Measurements from ENCODE around the gene MYBBP1A.

Gene MYBBP1A

DNA sequence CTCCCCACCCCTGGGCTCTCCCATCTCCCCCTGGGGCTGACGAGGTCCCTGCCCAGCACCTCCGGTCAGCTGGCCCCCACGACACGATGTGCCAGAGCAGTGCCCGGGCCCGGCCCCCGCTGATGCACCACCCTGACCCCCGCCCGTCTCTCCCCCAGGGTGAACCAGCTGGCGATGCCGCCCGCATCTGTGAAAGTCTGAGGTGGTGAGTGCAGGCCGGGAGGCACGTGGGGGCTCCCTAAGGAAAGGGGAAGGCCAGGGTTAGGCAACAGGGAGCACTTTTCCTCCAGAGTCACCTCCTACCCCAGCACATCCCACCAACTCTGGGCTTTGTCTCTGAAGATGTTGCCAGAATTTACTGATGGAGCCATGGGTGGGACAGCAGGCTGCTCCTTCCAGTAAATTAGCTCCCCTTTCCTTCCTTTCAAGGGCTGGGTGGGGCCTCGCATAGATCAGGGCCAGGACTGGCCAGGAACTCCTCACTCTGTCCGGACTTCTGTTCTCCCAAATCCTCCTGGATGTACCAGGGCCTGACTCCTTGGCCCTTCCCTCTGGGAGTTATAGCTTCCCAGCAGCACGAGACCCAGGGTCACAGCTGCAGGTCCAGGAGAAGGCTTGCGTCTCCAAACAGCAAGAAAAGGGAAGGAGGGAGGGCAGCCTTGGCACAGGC, 18.3 kb downstream of the MYBBP1A start:
- no peak for DNase-seq (ENCODE audit: low read depth)

DNA sequence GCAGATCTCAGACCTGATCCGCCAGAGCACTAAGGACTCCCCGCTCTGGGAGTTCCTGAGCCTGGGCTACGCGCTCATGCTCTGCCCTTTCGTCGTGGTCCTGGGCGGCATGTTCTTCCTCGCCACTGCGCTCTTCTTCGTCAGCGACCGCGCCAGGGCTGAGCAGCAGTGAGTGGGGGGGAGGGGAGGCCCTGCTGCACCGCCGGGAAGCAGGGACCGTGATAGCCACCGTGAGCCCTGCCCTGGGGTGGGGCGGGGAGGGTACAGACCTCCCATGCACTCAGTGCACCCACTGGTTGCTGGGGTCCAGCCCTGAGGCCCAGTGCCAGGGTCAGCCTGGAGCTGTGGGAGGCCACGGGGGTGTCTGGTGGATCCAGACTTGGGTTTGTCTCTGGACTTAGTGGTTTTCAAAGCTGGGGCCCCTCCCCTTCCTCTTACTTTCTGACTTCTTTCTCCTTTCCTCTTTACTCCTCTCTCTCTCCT, 18.9 kb downstream of the MYBBP1A start:
- DNase-seq (ENCODE audit: low read depth) = no peak

DNA sequence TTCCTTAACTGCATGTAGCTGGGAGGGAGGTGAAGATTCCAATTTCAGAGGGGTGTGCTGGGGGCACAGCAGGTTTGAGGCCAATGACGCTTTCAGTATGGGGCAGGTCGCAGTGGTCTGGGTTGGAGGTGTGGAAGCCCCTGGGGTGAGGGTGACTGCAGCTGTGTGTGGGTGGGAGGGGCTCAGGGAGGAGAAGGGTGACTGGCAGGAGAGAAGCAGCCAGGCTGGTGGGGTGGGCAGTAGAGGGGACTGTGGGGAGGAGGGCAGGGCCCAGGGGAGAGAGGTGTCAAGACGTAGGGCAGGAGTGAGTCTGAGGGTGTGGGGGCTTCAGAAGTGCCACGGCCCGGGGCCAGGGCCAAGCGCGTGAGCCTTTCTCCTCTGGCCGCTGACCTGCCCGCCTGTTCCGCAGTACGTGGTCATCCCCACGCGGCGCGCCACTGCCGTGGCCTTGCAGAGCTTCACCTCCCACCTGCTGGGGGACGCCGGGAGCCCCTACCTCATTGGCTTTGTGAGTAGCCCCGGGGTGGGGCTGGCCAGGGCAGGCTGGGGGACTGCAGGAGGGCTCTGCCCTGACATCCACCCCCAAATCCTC, 19.4 kb downstream of the MYBBP1A start:
- DNase-seq (ENCODE audit: low read depth) = no peak

DNA sequence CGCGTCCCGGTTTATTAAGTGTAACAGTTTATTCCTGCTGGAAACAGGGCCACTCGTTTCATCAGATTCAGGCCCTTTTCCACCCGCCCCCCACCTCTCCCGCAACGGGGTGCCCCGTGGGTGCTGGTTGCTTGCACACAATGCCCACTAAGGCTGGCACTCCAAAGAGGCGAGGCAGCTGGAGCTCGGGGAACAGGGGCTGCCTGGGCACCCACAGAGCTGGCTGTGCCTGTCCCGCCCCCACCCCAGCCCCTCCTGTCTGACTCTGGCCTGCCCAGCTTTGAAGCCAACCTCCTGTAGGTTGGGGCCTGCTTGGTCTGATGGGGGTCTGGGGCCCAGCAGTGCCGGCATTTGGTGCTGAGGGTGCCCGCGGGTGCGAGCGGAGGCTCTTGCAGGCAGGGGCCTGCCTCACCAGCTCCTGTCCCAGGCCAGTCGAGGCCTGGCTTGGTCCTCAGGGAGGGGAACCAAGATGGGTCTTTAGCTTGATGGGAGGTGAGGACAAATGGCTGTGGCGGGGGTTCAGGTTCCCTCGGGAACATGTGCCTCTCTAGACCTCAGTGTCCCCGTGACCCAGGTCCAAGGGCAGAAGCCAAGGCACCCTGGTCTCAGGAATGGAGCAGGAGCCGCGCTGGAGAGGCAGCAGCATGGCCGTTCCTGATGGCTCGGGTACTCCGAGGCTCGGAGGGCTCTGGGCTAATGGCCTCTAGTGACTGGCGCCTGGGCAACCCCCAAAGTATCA, 20.1 kb downstream of the MYBBP1A start:
- no peak for DNase-seq (ENCODE audit: low read depth)

DNA sequence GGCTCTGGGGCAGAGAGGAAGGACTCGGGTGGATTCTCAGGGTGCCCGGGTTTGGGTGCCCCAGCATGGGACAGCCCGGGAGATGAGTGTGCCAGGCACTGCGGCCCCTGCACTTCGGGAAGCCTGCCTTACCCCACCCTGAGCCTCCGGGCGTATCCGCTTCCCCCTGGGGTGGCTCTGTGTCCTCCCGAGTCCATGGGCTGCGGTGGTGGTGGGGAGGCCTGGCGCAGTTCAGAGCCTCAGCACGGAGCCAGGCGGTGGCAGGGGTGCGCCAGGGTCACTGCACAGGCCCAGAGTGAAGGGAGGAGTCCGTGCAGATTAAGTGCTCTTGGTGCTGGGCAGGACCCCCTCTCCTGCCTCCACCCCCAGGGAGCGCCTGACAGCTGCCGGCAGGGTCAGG, 20.7 kb downstream of the MYBBP1A start:
- no peak for DNase-seq (ENCODE audit: low read depth)

DNA sequence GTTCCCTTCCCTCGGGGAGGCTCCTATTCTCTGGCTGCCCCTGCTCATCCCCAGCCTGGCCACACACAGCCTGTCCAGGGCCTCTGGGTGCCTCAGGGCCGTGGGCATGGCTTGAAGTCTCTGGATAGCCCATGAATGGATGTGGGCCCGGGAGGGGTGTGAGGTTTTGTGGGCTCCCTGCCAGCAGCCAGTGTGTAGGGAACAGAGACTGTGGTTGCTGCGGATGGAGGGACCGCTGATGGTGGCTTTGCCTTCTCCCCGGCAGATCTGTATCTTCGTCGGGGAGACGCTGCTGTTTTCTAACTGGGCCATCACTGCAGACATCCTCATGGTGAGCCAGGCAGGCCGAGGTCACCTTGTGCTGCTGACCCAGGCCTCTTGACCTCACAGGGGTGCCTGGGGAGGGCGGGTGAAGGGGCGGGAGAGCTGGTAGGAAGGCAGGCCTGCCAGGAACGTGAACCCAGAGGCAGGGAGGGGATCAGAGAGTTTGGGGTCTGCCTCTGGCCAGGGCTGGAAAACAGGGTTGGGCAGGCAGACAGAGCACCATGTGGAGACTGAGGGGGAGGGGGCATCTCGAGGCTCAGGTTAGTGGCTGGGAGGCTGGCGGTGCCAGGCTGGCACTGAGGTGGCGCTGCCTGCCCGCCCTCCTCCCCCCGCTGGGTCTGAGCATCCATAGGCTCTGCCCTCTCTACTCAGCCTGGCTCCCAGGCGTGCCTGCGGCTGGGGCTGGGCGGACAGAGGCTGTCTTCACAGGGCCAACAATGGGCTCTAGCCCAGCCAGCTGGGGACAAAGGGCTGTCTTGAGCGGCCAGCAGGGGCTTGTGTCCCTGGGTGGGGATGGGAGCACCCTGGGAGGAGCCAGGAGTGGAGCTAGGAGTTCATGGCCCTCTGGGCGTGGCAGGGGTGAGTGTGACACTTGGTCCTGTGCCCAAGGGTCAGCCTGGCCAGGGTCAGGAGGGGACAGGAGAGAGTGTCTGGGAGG, 21.4 kb downstream of the MYBBP1A start:
- DNase-seq (ENCODE audit: low read depth) = no peak

DNA sequence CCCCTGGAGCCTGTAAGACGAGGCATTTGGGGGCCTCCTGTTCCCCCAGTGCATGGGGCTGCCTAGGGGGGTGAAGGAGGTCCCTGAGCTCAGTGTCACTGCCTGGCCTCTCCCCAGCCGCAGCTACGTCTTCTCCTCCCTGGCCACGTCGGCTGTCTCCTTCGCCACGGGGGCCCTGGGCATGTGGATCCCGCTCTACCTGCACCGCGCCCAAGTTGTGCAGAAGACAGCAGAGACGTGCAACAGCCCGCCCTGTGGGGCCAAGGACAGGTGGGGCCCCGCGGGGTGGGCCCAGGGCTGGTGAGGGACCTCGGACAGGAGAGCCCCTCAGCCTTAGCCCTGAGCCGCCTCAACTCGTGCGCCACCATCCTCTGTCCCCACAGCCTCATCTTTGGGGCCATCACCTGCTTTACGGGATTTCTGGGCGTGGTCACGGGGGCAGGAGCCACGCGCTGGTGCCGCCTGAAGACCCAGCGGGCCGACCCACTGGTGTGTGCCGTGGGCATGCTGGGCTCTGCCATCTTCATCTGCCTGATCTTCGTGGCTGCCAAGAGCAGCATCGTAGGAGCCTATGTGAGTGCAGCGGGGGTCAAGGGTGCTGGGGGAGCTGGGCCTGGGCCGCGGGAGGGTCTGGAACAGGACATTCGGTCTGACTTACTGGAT, 22.2 kb downstream of the MYBBP1A start:
- DNase-seq (ENCODE audit: low read depth) = no peak

DNA sequence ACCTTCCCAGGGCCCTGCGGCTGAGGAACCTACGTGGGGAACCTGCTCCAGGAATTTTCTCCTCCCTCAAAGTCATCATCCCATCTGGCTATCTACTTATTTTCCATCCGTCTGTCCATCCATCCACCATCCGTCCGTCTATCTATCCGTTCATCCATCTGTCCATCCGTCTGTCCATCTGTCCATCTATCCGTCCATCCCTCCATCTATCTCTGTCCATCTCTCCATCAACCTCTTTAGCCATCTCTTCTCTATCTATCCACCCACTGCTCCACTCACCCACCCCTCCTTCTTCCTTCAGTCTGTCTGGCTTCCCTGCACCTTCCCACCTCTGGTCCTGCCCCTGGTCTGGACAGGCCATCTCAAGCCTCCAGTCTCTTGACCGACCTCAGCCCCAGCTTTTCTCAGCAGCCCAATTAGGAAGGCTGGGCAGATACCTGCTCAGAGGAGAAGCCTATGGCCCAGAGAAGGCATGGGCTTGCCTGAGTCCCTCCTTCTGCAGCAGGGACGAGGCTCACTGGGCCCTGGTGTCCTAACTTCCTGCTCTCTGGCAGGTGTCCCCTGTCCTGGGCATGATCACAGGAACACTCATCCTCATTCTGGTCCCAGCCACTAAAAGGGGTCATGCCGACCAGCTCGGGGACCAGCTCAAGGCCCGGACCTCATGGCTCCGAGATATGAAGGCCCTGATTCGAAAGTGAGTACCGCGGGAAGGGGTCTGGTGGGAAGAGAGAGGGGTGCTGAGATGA, 23.0 kb downstream of the MYBBP1A start:
- no peak for DNase-seq (ENCODE audit: low read depth)

DNA sequence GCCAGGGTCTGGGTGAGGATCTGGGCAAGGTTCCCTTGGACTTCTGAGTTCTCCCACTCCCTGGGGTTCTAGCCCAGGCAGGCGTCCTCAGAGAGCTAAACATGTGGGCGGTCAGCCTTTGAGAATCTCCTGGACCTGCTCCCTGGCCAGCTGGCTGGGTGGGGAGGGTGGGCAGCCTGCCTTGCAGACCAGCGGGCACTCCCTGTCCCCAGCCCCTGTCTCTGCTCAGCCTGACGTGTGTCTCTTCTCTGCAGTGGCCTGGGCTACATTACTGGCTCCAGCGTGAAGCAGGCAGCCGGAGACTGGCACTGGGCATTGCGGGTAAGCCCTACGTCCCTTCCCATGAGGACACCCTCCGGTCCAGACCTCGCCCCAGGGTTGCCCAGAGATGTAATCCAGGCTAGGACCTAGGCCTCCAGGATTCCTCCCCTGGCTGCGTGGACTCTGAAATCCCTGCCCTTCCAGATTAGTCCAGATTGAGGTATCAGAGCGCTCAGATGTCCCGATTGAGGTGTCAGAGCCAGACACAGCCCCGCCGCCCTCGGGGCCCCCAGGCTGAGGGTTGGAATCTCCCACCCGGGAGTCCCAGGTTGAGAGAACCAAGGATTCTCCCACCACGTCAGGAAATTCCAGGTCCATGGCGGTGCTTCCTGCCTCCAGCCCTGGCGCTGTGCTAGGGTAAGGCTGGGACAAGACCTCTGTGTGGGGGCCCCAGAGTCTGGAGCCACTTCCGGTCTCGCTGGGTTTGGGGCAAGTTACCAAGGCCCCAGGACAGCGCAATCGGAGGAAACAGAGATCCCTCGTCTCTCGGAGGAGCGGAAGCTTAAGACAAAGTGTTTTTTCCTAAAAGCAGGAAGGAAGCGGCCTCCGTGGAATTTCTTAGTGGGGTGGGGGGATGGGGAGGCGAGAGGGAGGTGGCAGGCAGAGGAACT, 24.1 kb downstream of the MYBBP1A start:
- no peak for DNase-seq (ENCODE audit: low read depth)

DNA sequence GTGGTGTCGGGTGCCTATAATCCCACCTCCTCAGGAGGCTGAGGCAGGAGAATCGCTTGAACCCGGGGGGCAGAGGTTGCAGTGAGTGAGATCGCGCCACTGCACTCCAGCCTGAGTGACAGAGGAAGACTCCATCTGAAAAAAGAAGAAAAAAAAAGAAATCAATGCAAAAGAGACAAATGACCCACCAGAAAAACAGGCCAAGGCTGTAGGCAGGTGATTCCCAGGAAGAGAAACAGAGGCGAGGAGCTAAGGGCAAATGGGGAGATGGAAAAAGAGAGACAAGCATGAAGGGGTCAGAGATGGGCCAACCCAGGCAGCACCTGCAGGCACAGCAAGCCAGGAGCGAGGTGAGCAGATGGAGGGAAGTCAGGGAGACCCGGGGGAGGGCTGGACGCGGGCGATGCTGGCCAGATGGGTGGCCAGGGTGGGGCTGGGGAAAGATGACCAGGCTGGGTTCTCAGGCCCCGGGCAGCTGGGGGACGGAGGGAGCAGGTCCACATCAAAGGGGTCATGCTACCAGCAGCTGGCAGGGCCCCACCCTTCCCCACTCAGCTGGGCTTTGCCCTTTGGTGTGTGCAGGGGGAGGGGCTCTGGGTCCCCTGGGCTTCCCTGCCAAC, 25.5 kb downstream of the MYBBP1A start:
- no peak for DNase-seq (ENCODE audit: low read depth)

DNA sequence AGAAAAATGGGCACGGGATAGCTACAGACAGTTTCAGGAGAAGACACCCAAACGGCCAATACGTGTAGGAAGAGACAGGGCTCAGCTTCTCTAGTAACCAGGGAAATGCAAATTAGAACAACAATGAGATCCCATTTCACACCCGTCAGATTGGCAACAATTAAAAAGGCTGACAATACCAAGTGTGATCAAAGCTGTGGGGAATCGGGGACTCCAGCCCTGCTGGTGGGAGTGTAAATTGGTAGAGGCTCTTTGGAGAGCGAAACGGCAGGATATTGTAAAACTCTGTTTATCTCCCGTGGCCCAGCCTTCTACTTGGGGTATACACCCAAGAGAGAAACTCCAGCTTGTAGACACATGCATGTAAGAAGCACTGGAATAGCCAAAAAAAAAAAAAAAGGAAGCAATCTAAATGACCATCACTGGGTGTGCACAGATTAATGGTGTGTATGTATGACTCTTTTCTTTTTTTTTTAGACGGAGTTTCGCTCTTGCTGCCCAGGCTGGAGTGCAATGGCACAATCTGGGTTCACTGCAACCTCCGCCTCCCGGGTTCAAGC, 27.5 kb downstream of the MYBBP1A start:
- no peak for DNase-seq (ENCODE audit: low read depth)

DNA sequence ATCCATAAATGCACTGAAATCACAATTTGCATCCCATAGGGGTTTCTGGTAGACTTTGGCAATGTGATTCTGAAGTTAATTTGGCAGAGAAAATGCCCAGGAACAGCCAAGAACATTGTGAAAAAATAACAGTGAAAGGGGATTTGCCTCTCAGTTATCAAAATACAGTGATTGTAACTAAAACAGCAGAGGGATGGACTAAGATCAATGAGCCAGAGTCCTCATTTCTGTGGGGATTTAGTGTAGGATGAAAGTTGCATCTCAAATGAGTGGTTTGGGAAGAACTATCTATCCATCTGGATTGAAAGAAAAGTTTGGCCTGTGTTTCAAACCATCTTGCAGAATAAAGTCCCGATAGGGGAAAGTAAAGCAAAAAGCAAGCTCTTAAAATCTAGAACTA, 28.1 kb downstream of the MYBBP1A start:
- no peak for DNase-seq (ENCODE audit: low read depth)

DNA sequence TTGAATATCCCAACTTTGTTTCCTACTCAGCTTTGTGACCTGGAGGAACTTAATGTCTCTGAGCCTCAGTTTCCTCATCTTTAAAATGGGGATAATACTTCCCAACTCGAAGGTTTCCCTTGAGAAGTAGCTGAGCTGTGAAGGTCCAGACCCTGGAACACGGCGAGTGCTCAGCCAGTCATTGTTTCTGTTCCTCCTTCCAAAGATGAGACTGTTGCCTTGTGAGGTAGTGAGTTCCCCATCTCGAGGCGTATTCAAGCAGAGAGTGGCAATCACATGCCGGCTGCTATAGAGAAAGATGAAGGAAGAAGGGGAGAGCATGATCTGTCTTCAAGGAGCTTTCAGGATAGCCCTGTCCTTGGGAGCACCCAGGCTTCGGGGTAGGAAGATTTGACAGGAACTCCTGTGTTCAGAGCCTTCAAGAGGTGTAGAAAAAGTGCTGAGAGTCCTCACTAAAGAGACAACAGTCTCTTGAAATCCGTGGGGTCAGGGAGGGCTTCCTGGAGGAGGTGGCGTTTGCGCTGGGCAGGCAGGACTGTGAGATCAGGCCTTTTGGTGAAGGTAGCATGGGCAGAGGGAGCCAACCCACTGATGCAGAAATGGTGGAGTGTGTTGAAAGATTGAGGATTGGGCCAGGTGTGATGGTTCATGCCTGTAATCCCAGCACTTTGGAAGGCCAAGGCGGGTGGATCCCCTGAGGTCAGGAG, 29.3 kb downstream of the MYBBP1A start:
- DNase-seq (ENCODE audit: low read depth) = no peak

DNA sequence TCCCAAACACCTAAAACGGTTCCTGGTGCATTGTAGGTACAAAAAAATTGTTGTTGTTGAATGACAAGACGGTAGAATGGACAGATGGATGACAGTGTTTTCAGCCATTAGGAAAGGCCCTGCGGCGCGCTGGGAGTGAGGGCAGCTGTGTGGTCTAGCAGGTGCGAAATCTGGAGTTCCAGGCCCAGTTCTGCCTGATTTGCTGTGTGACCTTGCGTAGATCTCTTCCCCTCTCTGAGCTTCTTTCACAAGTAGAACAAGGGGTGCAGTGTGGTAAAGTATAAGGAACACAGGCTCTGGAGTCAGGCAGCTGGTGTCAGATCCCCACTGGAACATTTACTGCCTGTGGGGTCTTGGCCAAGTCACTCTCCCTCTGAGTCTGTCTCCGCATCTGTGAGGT, 31.2 kb downstream of the MYBBP1A start:
- DNase-seq (ENCODE audit: low read depth) = no peak

DNA sequence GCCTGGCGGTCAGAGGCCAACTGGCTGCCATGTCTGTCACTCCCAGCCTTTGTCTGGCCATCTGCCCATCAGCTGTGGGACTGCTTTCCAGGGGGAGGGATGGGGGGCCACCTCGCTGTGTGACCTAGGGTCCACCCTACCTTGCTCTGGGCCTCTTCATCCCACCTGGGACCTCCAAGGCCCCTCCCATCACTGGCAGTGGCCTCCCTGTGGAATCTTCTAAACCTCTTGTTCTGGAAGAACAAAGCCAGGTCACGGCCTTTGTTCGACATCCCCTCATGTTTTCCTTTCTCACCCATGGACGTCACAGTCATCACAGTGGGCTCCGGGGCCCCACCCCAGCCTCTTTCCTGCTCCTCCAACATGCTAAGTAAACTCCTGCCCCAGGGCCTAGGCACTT, 32.5 kb downstream of the MYBBP1A start:
- DNase-seq (ENCODE audit: low read depth) = no peak

DNA sequence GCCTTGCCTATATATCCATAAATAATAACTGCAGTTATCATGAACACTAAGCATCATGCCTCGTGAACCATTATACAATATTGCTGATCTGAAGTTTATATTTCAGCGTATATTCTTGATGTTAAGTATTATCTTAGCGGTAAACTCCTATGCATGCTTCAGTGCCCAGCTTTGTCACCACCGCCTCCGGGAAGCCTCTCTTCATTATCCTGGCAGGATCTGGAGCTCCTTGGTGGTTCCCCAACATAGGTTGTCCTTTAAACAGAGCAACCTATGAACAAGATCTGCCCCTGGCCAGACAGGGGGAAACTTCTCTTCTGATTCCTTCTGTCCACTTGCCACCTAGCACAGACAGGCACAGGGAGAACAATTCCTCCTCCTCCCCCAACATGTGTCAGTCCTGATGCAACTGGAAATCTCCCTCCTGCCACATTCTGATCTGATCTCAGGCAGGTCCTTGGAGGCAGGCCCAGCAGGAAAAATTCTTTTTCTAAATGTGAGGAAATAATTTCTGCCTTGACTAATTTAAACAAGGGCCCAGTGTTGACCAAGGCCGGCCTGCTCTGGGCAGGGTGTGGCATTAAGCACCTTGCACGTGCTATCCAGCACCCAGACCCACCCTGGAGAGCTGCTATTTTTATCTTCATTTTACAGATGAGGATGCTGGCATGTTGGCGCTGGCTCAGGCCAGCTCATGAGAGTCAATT, 34.1 kb downstream of the MYBBP1A start:
- DNase-seq (ENCODE audit: low read depth) = no peak

DNA sequence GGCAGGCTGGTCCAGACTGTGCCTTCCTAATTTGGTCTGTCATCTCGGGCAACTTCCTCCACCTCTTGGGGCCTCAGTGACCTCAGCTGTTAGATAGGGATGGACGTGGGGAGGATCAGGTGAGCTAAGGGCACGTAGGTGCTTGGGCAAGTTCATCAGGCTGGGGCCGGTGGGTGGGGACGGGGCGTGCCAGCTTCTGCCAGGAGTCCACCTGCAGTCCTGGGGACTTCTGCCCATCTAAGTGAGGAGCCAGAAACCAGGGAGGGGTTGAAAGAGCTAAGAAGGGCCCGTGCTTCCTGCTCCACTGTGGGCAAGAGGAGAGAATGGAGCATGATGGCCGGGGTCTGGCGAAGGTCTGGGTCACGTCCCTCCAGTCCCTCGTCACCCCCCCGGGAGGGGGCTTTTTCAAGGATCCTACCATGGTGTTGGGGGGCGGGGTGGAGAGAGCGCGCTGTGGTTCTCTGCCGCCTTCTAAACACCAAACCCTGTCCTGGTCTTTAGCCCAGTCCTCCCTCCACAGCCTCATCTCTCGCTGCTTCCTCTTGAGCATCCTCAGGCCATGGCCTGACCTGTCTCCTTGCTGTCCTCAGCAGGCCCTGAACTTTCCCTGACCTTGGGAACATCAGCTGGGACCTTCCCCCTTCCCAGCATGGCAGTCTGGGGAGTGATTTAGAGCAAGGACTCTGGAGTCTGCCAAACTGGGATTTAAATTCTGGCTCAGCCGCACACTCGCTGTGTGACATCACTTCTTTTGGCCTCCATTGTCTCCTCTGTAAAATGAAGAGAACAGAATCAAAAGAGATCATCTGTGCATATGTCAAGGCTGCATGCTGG, 34.9 kb downstream of the MYBBP1A start:
- no peak for DNase-seq (ENCODE audit: low read depth)
